Mesothelial cell of epicardium (in vitro differentiated cells): Measurements from ENCODE around the gene PNN. TPM values are rescaled to one million over a fixed set of nuclear protein-coding genes. Genes with fewer than 3 reads are reported as not detected.
"Not testable (repeated sequence)": the region's sequence is repeated elsewhere in the genome, so short reads cannot be mapped to it uniquely, and the experiment has no call there.

Experiments used
- DNase-seq, 2 experiments: peaks; one replicate each; pipeline ENCODE4 v3.0.0; 2021; ENCODE audit warnings: low spot score in 2 of 2; ENCODE audit not compliant: unreplicated experiment in 2 of 2
- H3K27ac Mint-ChIP-seq: 2 replicates; pipeline ENCODE4 v1.8.0; 2021; ENCODE audit warnings: mixed read lengths
- H3K27me3 Mint-ChIP-seq: 2 replicates; pipeline ENCODE4 v1.8.0; 2021; ENCODE audit warnings: low read depth, mixed read lengths
- H3K36me3 Mint-ChIP-seq: 2 replicates; pipeline ENCODE4 v1.8.0; 2021; ENCODE audit warnings: mixed read lengths
- H3K4me1 Mint-ChIP-seq: 2 replicates; pipeline ENCODE4 v1.8.0; 2021; ENCODE audit warnings: mixed read lengths
- H3K4me3 Mint-ChIP-seq: 2 replicates; pipeline ENCODE4 v1.8.0; 2021; ENCODE audit warnings: mild to moderate bottlenecking, moderate library complexity, mixed read lengths
- H3K9me3 Mint-ChIP-seq: 2 replicates; pipeline ENCODE4 v1.8.0; 2021; ENCODE audit warnings: mixed read lengths
- CTCF ChIP-seq: fragments of 200-600 bp; sonication (generic); IDR thresholded peaks from one replicate; pipeline ENCODE4 v1.5.0; 2021; ENCODE audit warnings: antibody characterized with exemption; ENCODE audit not compliant: unreplicated experiment
- total RNA-seq: library from RNA; stranded (reverse); gene quantifications from 3 replicates; pipeline ENCODE4 v1.2.1, GENCODE V29; 2021

PNN gene
- total RNA-seq, 1 donor from 2014 or later, result 131 TPM

GRCh38 chr14:39154594-39155189 is 20.4 kb upstream of the PNN start:
- no peak for TF ChIP-seq CTCF
- Mint-ChIP-seq H3K27ac (no peak overlapping the region), H3K27me3 (no peaks in the 10 kb centered on the region), H3K36me3 (peaks cover 18% of the 10 kb centered on the region), H3K4me1 (no peaks in the 10 kb centered on the region), H3K9me3 (no peaks in the 10 kb centered on the region), H3K4me3 (no peak overlapping the region)
- DNase-seq, result no peak

GRCh38 chr14:39157491-39157890 is 17.6 kb upstream of the PNN start:
- Mint-ChIP-seq H3K27me3 (no peaks in the 10 kb centered on the region), H3K9me3 (no peaks in the 10 kb centered on the region), H3K4me1 (no peaks in the 10 kb centered on the region), H3K27ac (no peak overlapping the region), H3K4me3 (no peak overlapping the region), H3K36me3 (peaks cover 25% of the 10 kb centered on the region)
- TF ChIP-seq CTCF, result no peak
- no peak for DNase-seq

- H3K4me3 Mint-ChIP-seq, result no peak overlapping the region
- TF ChIP-seq CTCF, result no peak
- DNase-seq, result no peak
- no peaks in the 10 kb centered on the region for H3K4me1 Mint-ChIP-seq
- no peaks in the 10 kb centered on the region for H3K27me3 Mint-ChIP-seq
- no peaks in the 10 kb centered on the region for H3K9me3 Mint-ChIP-seq
- peaks cover 28% of the 10 kb centered on the region for H3K36me3 Mint-ChIP-seq
- no peak overlapping the region for H3K27ac Mint-ChIP-seq
Measured at GRCh38 chr14:39158222-39158858, 16.7 kb upstream of the PNN start.

GRCh38 chr14:39160494-39160893 is 14.6 kb upstream of the PNN start:
- H3K4me1 Mint-ChIP-seq, result no peaks in the 10 kb centered on the region
- TF ChIP-seq CTCF, result no peak
- no peak overlapping the region for H3K4me3 Mint-ChIP-seq
- no peaks in the 10 kb centered on the region for H3K27me3 Mint-ChIP-seq
- no peak for DNase-seq
- H3K9me3 Mint-ChIP-seq, result no peaks in the 10 kb centered on the region
- H3K36me3 Mint-ChIP-seq, result peaks cover 32% of the 10 kb centered on the region
- H3K27ac Mint-ChIP-seq, result no peak overlapping the region

GRCh38 chr14:39167797-39168320 is 7.2 kb upstream of the PNN start:
- H3K27me3 Mint-ChIP-seq, H3K27ac Mint-ChIP-seq, H3K9me3 Mint-ChIP-seq, DNase-seq: not testable (repeated sequence)
- Mint-ChIP-seq H3K36me3 (peaks cover 14% of the 10 kb centered on the region), H3K4me3 (peak overlapping the region; percentile 83), H3K4me1 (peaks cover 22% of the 10 kb centered on the region)

- Mint-ChIP-seq H3K9me3 (no peaks in the 10 kb centered on the region), H3K27me3 (no peaks in the 10 kb centered on the region), H3K4me1 (peaks cover 22% of the 10 kb centered on the region), H3K27ac (peak overlapping the region; percentile 54), H3K36me3 (peaks cover 11% of the 10 kb centered on the region), H3K4me3 (peak overlapping the region; percentile 83)
- TF ChIP-seq CTCF, result no peak
- DNase-seq, result no peak
Measured at GRCh38 chr14:39168591-39168990, 6.5 kb upstream of the PNN start.
